ENCODE results near the gene DOK7.

- TF ChIP-seq, protein P1, sequence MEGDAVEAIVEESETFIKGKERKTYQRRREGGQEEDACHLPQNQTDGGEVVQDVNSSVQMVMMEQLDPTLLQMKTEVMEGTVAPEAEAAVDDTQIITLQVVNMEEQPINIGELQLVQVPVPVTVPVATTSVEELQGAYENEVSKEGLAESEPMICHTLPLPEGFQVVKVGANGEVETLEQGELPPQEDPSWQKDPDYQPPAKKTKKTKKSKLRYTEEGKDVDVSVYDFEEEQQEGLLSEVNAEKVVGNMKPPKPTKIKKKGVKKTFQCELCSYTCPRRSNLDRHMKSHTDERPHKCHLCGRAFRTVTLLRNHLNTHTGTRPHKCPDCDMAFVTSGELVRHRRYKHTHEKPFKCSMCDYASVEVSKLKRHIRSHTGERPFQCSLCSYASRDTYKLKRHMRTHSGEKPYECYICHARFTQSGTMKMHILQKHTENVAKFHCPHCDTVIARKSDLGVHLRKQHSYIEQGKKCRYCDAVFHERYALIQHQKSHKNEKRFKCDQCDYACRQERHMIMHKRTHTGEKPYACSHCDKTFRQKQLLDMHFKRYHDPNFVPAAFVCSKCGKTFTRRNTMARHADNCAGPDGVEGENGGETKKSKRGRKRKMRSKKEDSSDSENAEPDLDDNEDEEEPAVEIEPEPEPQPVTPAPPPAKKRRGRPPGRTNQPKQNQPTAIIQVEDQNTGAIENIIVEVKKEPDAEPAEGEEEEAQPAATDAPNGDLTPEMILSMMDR (conservative IDR thresholded peaks at IDR 0.05): no peak
- TF ChIP-seq ZFX (IDR thresholded peaks at IDR 0.05): no peak
Observed at GRCh38 chr4:3467601-3468031, 4.5 kb downstream of the DOK7 start.

Measured in C4-2B (cell line).